OCI-LY3 (cell line): ENCODE results near the gene SUV39H1.

Experiments used
- EZH2phosphoT487 ChIP-seq: fragments of 200-600 bp; shearing (Covaris generic); IDR thresholded peaks from 2 replicates; pipeline ENCODE4 v1.6.1; 2018; ENCODE audit warnings: antibody characterized with exemption, mixed run types, low read depth
- TF ChIP-seq, protein P1 (sequence below): fragments of 200-600, 300-600 bp; sonication (generic); IDR thresholded peaks from 2 replicates; pipeline ENCODE4 v1.5.1; 2014; ENCODE audit warnings: antibody characterized with exemption, low read length, low read depth

DNA sequence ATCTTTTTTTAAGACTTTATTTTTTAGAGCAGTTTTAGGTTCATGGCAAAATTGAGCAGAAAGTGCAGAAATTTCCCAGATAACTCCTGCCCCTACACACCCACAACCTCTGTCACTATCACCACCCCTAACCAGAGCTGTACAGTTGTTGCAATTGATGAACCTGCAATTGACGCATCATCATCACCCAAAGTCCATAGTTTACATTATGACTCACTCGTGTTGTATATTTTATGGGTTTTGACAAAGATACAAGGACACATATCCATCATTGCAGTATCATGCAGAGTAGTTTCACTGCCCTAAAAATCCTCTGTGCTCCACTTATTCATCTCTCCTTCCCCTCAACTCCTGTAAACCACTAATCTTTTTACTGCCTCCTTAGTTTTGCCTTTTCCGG, 47.4 kb upstream of the SUV39H1 start:
- TF ChIP-seq, protein P1, sequence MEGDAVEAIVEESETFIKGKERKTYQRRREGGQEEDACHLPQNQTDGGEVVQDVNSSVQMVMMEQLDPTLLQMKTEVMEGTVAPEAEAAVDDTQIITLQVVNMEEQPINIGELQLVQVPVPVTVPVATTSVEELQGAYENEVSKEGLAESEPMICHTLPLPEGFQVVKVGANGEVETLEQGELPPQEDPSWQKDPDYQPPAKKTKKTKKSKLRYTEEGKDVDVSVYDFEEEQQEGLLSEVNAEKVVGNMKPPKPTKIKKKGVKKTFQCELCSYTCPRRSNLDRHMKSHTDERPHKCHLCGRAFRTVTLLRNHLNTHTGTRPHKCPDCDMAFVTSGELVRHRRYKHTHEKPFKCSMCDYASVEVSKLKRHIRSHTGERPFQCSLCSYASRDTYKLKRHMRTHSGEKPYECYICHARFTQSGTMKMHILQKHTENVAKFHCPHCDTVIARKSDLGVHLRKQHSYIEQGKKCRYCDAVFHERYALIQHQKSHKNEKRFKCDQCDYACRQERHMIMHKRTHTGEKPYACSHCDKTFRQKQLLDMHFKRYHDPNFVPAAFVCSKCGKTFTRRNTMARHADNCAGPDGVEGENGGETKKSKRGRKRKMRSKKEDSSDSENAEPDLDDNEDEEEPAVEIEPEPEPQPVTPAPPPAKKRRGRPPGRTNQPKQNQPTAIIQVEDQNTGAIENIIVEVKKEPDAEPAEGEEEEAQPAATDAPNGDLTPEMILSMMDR, result no peak
- no peak for TF ChIP-seq EZH2phosphoT487
